H1 (cell line): Measurements from ENCODE around the gene C16orf95. TPM values are rescaled to one million over a fixed set of nuclear protein-coding genes. Genes with fewer than 3 reads are reported as not detected.

ENCODE experiments used
- BACH1 ChIP-seq: IDR thresholded peaks from 2 replicates; pipeline ENCODE4 v1.6.1; 2012; ENCODE audit warnings: low read length, improper control_type of control experiment
- BRCA1 ChIP-seq: IDR thresholded peaks from 2 replicates; pipeline ENCODE4 v1.6.1; 2012; ENCODE audit warnings: low read depth, low read length, improper control_type of control experiment
- CHD2 ChIP-seq: IDR thresholded peaks from 2 replicates; pipeline ENCODE4 v1.6.1; 2012; ENCODE audit warnings: low read length, improper control_type of control experiment
- CTBP2 ChIP-seq: IDR thresholded peaks from 2 replicates; pipeline ENCODE4 v1.7.0; 2011; ENCODE audit warnings: borderline replicate concordance, mild to moderate bottlenecking, moderate library complexity, mixed read lengths, low read length; ENCODE audit not compliant: insufficient read depth, insufficient read length
- NANOG ChIP-seq: IDR thresholded peaks from 2 replicates; pipeline ENCODE4 v1.6.1; 2011; ENCODE audit warnings: low read length, low read depth, mild to moderate bottlenecking, inconsistent platforms; ENCODE audit not compliant: insufficient read depth, poor library complexity, severe bottlenecking
- RXRA ChIP-seq: IDR thresholded peaks from 2 replicates; pipeline ENCODE4 v1.6.1; 2011; ENCODE audit warnings: low read depth, mild to moderate bottlenecking, low read length, moderate library complexity; ENCODE audit not compliant: insufficient read depth
- SIRT6 ChIP-seq: IDR thresholded peaks from one replicate; pipeline ENCODE4 v1.7.1; 2012; ENCODE audit warnings: low read length, inconsistent platforms
- polyA plus RNA-seq, 7 experiments: library from polyadenylated mRNA; depleted of rRNA in 3 of 7; stranded (reverse) in 5 of 7; unstranded in 2 of 7; fragments of >200 nt in 5 of 7; fragments of 200-250 nt in 2 of 7; gene quantifications; 1 replicate in 5 of 7; 2 replicates in 1 of 7; 4 replicates in 1 of 7; pipeline versions ENCODE4 v1.2.1 to v1.2.3, GENCODE V29; 2011 to 2013; ENCODE audit warnings: missing spikeins in 2 of 7, mixed read lengths in 2 of 7
- total RNA-seq: library from RNA; stranded (reverse); fragmentation: NEBNext Ultra II Directional; extraction: Animal tissue kit (Norgen Biotek cat#: 25700); gene quantifications from 2 replicates; pipeline ENCODE4 v1.2.1, GENCODE V29; 2021

The C16orf95 gene
- total and polyA plus RNA-seq, 2 of the 8 experiments (the other 6 are each of a cell fraction or from before 2014, with no cell fraction given) = 5.0 to 5.4 TPM

- TF ChIP-seq SIRT6 (no peak), CTBP2 (no peak), RXRA (no peak), CHD2 (no peak), BRCA1 (no peak), NANOG (no peak), BACH1 (no peak)
Observed at GRCh38 chr16:87333581-87334331, 16.6 kb upstream of the C16orf95 start (continued).
